Activated CD4-positive, alpha-beta T cell treated with anti-CD3 and anti-CD28 coated beads for 4 hours (primary cell): Measurements from ENCODE around the gene SYT5.

Experiments used
- DNase-seq, 2 donors: peaks; one replicate each; pipeline ENCODE4 v3.0.0-alpha.2; 2020

The SYT5 gene

GRCh38 chr19:55145232-55145631, 34.9 kb downstream of the SYT5 start:
- no peak for DNase-seq

DNA sequence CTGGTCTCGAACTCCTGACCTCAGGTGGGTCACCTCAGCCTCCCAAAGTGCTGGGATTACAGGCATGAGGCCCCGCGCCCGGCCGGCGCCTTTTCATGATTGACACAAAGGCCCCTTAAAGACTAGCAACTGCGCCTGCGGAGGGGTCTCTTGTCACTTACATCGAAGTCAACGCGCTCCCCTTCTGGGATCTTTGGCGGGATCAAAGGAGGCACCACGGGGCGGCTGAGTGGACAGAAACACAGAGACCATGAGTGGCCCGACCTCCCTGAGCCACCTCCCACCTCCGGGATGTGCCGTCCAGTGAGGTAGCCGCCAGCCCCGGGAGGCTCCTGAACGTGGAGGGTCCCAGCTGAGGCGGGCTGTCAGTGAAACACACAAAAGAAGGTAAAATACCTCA, 38.4 kb downstream of the SYT5 start:
- DNase-seq, result no peak

DNA sequence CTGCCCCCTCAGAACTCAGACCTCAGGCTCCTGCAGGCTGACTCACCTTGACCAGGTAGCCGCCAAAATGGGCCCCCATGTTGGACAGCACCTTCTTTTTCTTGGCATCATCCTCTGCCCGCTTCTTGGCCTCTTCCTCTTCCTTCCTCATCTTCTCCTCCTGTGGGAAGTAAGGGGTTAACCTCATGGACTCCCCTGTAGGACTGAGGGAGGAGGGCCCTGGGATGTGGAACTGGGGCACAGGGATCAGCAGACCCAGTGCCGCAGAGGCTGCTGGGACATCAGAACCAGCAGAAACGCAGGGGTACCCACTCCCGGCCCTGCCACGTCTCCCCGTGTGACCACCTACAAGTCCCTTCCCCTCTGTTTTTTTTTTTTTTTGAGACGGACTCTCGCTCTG, 42.2 kb downstream of the SYT5 start:
- no peak for DNase-seq

GRCh38 chr19:55136399-55137102, 43.5 kb downstream of the SYT5 start:
- DNase-seq, result no peak

- no peak for DNase-seq
These were observed 45.4 kb downstream of the SYT5 start for GRCh38 chr19:55134736-55135135.

- no peak for DNase-seq
These were observed 46.2 kb downstream of the SYT5 start for GRCh38 chr19:55133639-55134444.

DNA sequence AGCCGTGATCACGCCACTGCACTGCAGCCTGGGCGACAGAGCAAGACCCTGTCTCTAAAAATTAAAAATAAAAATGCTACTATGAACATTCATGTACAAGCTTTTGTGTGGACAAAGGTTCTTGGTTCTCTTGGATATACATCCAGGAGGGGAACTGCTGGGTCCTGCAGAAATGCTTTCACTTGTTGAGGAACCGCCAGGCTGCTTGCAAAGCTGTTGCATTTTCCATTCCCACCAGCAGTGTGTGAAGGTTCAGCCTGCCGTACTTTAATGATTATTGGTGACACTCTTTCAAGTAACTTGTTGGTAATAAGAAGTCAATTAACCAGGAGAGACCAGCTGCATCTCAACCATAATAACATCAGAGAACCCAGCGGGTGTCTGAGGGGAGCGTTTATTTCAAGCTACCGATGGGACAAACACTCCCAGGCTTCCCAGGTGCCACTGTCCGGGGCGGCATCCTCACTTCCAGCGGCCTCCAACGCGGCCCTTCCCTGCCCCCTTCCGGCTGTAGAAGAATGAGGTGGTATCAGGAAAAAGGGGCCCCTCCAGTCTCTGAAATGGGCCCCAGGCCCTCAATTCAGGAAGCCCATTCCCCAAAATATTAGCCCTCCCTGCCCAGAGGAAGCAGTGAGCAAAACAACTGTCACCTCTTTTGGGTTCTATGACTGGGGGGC, 47.5 kb downstream of the SYT5 start:
- no peak for DNase-seq

GRCh38 chr19:55131421-55131820, 48.7 kb downstream of the SYT5 start:
- DNase-seq, result no peak
